Measurements from ENCODE around the gene RAD51B.

GRCh38 chr14:67776653-67777322, 42.8 kb upstream of the RAD51B start:
- no peak for TF ChIP-seq CTCF (IDR thresholded peaks at IDR 0.05)
- TF ChIP-seq POLR2A (IDR thresholded peaks at IDR 0.05) = no peak
- no peak for TF ChIP-seq EP300 (IDR thresholded peaks at IDR 0.05)

Data from tibial nerve (tissue), 4 donors.